Neural cell (in vitro differentiated cells): Measurements from ENCODE around the gene KCNK15. TPM values are rescaled to one million over a fixed set of nuclear protein-coding genes. Genes with fewer than 3 reads are reported as not detected.

Experiments
- H2AFZ ChIP-seq: fragments of 200-600, 300-800 bp; sonication (generic), shearing (Covaris generic); 2 replicates; pipeline ENCODE4 v1.6.0; 2014; ENCODE audit warnings: low read depth, mild to moderate bottlenecking, antibody characterized with exemption, low read length, moderate library complexity
- H3F3A ChIP-seq: fragments of 200-600 bp; shearing (Covaris generic); 2 replicates; pipeline ENCODE4 v1.6.1; 2016; ENCODE audit warnings: mild to moderate bottlenecking, moderate library complexity, mixed read lengths, antibody characterized with exemption, low read length; ENCODE audit not compliant: insufficient read depth, poor library complexity, severe bottlenecking
- H3K27ac ChIP-seq: fragments of 200-600, 300-800 bp; sonication (generic), shearing (Covaris generic); 2 replicates; pipeline ENCODE4 v1.5.1; 2014; ENCODE audit warnings: mild to moderate bottlenecking, low read length, moderate library complexity
- H3K27me3 ChIP-seq: fragments of 300-800, 200-600 bp; sonication (generic), shearing (Covaris generic); 2 replicates; pipeline ENCODE4 v1.6.0; 2014; ENCODE audit warnings: mild to moderate bottlenecking, low read depth, low read length, moderate library complexity; ENCODE audit not compliant: insufficient read depth
- H3K36me3 ChIP-seq: fragments of 300-800, 200-600 bp; sonication (generic), shearing (Covaris generic); 2 replicates; pipeline ENCODE4 v1.5.1; 2014; ENCODE audit warnings: mild to moderate bottlenecking, antibody characterized with exemption, low read length, moderate library complexity; ENCODE audit not compliant: insufficient read depth
- H3K4me2 ChIP-seq: fragments of 300-800, 200-600 bp; sonication (generic), shearing (Covaris generic); 2 replicates; pipeline ENCODE4 v1.6.0; 2014; ENCODE audit warnings: mild to moderate bottlenecking, low read length
- H3K4me3 ChIP-seq: fragments of 300-800, 200-600 bp; sonication (generic), shearing (Covaris generic); 2 replicates; pipeline ENCODE4 v1.5.1; 2014; ENCODE audit warnings: mild to moderate bottlenecking, low read length, moderate library complexity
- H3K79me2 ChIP-seq: fragments of 200-600 bp; shearing (Covaris generic); replicated peaks from 2 replicates; pipeline ENCODE4 v1.6.0; 2014; ENCODE audit warnings: mild to moderate bottlenecking, low read length, moderate library complexity; ENCODE audit not compliant: insufficient read depth
- H3K9ac ChIP-seq: fragments of 300-800, 200-600 bp; sonication (generic), shearing (Covaris generic); 2 replicates; pipeline ENCODE4 v1.6.1; 2016; ENCODE audit warnings: mild to moderate bottlenecking, low read length, mixed read lengths
- H3K9me2 ChIP-seq: fragments of 200-600 bp; shearing (Covaris generic); 2 replicates; pipeline ENCODE4 v1.6.1; 2016; ENCODE audit warnings: mild to moderate bottlenecking, low read length, mixed read lengths; ENCODE audit not compliant: insufficient read depth
- H3K9me3 ChIP-seq: fragments of 200-600, 300-800 bp; sonication (generic), shearing (Covaris generic); 2 replicates; pipeline ENCODE4 v1.6.1; 2016; ENCODE audit warnings: mild to moderate bottlenecking, mixed run types, low read length, moderate library complexity, mixed read lengths
- H4K20me1 ChIP-seq: fragments of 200-600 bp; shearing (Covaris generic); 2 replicates; pipeline ENCODE4 v1.6.1; 2016; ENCODE audit warnings: mild to moderate bottlenecking, mixed run types; ENCODE audit not compliant: insufficient read depth
- EP300 ChIP-seq: fragments of 450-650 bp; conservative IDR thresholded peaks from 2 replicates; pipeline ENCODE4 v1.6.1; 2014; ENCODE audit warnings: antibody characterized with exemption, mild to moderate bottlenecking, moderate library complexity; ENCODE audit not compliant: poor library complexity, severe bottlenecking
- EZH2 ChIP-seq: fragments of 200-600, 300-800 bp; shearing (Covaris generic), sonication (generic); IDR thresholded peaks from 2 replicates; pipeline ENCODE4 v1.6.1; 2014; ENCODE audit warnings: antibody characterized with exemption, low read length, borderline replicate concordance, mild to moderate bottlenecking; ENCODE audit not compliant: insufficient read depth, poor library complexity, severe bottlenecking
- MXI1 ChIP-seq: fragments of 450-650 bp; conservative IDR thresholded peaks from 2 replicates; pipeline ENCODE4 v1.6.1; 2014; ENCODE audit warnings: antibody characterized with exemption, mild to moderate bottlenecking; ENCODE audit not compliant: poor library complexity, severe bottlenecking
- POLR2AphosphoS5 ChIP-seq: IDR thresholded peaks from 2 replicates; pipeline ENCODE4 v1.6.1; 2012
- RAD21 ChIP-seq: fragments of 450-650 bp; conservative IDR thresholded peaks from 2 replicates; pipeline ENCODE4 v1.6.1; 2014; ENCODE audit warnings: antibody characterized with exemption, mild to moderate bottlenecking, moderate library complexity
- SMC3 ChIP-seq: fragments of 450-650 bp; conservative IDR thresholded peaks from 2 replicates; pipeline ENCODE4 v1.6.1; 2014; ENCODE audit warnings: antibody characterized with exemption, mild to moderate bottlenecking, moderate library complexity; ENCODE audit not compliant: poor library complexity
- TAF1 ChIP-seq: IDR thresholded peaks from 2 replicates; pipeline ENCODE4 v1.6.1; 2012; ENCODE audit warnings: low read depth
- polyA plus RNA-seq: library from polyadenylated mRNA; depleted of rRNA; stranded (reverse); fragments of >200 nt; gene quantifications from 2 replicates; pipeline ENCODE4 v1.2.3, GENCODE V29; 2014
- TF ChIP-seq, protein P1 (sequence below): fragments of 450-650 bp; IDR thresholded peaks from 2 replicates; pipeline ENCODE4 v1.5.1; 2014; ENCODE audit warnings: antibody characterized with exemption, mild to moderate bottlenecking, moderate library complexity; ENCODE audit not compliant: poor library complexity, severe bottlenecking
- TF ChIP-seq, protein P2 (sequence below): IDR thresholded peaks from 2 replicates; pipeline ENCODE4 v1.6.1; 2012; ENCODE audit warnings: borderline replicate concordance

Gene KCNK15
- polyA plus RNA-seq, 1 donor from 2014 or later = not detected

DNA sequence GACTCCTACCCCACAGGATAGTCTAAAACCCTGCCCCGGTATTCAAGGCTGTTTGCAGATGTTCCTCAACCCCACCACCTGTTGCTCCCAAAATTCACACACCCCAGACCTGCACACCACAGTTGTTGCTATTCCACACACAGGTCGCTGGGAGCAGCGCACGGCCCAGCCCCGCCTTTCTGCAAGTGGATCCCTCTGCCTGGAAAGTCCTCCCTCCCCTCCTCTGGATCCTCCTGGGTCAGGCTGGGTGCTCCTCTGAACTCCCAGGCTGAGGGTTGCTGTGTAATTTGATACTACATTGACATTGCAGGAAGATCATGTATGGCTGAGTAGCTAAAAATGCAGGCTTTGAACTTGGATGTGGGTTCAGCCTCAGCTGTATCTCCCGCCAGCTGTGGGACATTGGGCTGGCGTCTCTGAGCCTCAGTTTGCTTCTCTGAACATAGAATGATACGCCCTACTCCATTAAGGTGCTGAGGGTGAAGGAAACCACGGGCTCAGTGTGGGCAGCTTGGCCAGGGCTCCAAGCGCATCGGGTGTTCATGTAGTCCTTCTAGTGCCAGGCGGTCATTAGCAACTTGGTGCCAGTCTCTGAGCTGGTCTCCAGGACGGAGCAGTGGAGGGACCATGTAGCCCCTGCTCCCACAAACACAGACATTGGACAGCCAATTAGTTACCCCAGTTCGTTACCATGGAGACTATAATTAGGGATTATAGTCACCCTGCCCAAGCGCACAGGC, 44.4 kb upstream of the KCNK15 start:
- H3K27me3 ChIP-seq = no peaks in the 10 kb centered on the region
- H4K20me1 ChIP-seq = no peaks in the 10 kb centered on the region
- H3K36me3 ChIP-seq = no peaks in the 10 kb centered on the region
- H3K27ac ChIP-seq = no peak overlapping the region
- H3K79me2 ChIP-seq = no peaks in the 10 kb centered on the region
- H3F3A ChIP-seq = no peaks in the 10 kb centered on the region
- no peaks in the 10 kb centered on the region for H3K9me3 ChIP-seq
- H3K4me3 ChIP-seq = no peak overlapping the region
- H3K9ac ChIP-seq = no peak overlapping the region
- no peak overlapping the region for H2AFZ ChIP-seq
- no peak for TF ChIP-seq TAF1
- no peak for TF ChIP-seq EP300
- no peak for TF ChIP-seq MXI1
- TF ChIP-seq EZH2 = no peak
- no peak for TF ChIP-seq POLR2AphosphoS5
- TF ChIP-seq SMC3 = no peak
- TF ChIP-seq, protein P1, sequence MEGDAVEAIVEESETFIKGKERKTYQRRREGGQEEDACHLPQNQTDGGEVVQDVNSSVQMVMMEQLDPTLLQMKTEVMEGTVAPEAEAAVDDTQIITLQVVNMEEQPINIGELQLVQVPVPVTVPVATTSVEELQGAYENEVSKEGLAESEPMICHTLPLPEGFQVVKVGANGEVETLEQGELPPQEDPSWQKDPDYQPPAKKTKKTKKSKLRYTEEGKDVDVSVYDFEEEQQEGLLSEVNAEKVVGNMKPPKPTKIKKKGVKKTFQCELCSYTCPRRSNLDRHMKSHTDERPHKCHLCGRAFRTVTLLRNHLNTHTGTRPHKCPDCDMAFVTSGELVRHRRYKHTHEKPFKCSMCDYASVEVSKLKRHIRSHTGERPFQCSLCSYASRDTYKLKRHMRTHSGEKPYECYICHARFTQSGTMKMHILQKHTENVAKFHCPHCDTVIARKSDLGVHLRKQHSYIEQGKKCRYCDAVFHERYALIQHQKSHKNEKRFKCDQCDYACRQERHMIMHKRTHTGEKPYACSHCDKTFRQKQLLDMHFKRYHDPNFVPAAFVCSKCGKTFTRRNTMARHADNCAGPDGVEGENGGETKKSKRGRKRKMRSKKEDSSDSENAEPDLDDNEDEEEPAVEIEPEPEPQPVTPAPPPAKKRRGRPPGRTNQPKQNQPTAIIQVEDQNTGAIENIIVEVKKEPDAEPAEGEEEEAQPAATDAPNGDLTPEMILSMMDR = no peak
- no peak for TF ChIP-seq RAD21
- TF ChIP-seq, protein P2, sequence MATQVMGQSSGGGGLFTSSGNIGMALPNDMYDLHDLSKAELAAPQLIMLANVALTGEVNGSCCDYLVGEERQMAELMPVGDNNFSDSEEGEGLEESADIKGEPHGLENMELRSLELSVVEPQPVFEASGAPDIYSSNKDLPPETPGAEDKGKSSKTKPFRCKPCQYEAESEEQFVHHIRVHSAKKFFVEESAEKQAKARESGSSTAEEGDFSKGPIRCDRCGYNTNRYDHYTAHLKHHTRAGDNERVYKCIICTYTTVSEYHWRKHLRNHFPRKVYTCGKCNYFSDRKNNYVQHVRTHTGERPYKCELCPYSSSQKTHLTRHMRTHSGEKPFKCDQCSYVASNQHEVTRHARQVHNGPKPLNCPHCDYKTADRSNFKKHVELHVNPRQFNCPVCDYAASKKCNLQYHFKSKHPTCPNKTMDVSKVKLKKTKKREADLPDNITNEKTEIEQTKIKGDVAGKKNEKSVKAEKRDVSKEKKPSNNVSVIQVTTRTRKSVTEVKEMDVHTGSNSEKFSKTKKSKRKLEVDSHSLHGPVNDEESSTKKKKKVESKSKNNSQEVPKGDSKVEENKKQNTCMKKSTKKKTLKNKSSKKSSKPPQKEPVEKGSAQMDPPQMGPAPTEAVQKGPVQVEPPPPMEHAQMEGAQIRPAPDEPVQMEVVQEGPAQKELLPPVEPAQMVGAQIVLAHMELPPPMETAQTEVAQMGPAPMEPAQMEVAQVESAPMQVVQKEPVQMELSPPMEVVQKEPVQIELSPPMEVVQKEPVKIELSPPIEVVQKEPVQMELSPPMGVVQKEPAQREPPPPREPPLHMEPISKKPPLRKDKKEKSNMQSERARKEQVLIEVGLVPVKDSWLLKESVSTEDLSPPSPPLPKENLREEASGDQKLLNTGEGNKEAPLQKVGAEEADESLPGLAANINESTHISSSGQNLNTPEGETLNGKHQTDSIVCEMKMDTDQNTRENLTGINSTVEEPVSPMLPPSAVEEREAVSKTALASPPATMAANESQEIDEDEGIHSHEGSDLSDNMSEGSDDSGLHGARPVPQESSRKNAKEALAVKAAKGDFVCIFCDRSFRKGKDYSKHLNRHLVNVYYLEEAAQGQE = no peak
- H3K4me2 ChIP-seq = no peak overlapping the region
- H3K9me2 ChIP-seq = no peaks in the 10 kb centered on the region

DNA sequence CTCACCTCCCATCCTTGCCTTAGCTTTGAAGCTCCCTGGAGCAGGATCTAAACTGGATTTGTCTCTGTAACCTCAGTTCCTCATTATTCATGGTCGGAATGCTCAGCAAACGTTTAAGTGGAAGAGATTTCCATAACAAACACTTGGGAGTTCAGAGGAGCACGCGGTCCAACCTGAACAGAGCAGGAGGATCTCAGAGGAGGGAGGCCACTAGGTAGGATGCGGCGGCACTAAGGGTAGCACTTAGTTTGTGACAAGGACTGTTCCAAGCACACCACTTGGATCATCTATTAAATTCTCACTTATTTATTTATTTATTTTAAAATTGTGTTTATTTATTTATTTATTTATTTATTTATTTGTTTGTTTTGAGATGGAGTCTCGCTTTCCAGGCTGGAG, 43.8 kb upstream of the KCNK15 start:
- no peak overlapping the region for H3K27ac ChIP-seq
- no peak overlapping the region for H2AFZ ChIP-seq
- no peaks in the 10 kb centered on the region for H3K9me3 ChIP-seq
- H3F3A ChIP-seq = no peaks in the 10 kb centered on the region
- TF ChIP-seq, protein P2 = no peak
- TF ChIP-seq MXI1 (no peak), RAD21 (no peak), POLR2AphosphoS5 (no peak), EP300 (no peak), SMC3 (no peak), EZH2 (no peak), TAF1 (no peak)
- TF ChIP-seq, protein P1 = no peak
- H3K4me3 ChIP-seq = no peak overlapping the region
- no peaks in the 10 kb centered on the region for H3K79me2 ChIP-seq
- no peak overlapping the region for H3K4me2 ChIP-seq
- no peaks in the 10 kb centered on the region for H4K20me1 ChIP-seq
- H3K27me3 ChIP-seq = no peaks in the 10 kb centered on the region
- no peaks in the 10 kb centered on the region for H3K9me2 ChIP-seq
- H3K36me3 ChIP-seq = no peaks in the 10 kb centered on the region
- H3K9ac ChIP-seq = no peak overlapping the region
